HepG2 (cell line): ENCODE data around the gene TBX6. TPM values are rescaled to one million over a fixed set of nuclear protein-coding genes. Genes with fewer than 3 reads are reported as not detected.

ENCODE experiments used
- AGO2 ChIP-seq: fragments of 200-400 bp; formaldehyde crosslinking; optimal IDR thresholded peaks from 2 replicates; pipeline ENCODE3; 2017; ENCODE audit warnings: mild to moderate bottlenecking, low read depth, low read length, moderate library complexity
- ARID4A ChIP-seq: sonication (generic); formaldehyde crosslinking; IDR thresholded peaks from 2 replicates; pipeline ENCODE4 v1.5.0; 2020; ENCODE audit warnings: mild to moderate bottlenecking, missing genetic modification reagents, borderline replicate concordance
- ATF1 ChIP-seq: IDR thresholded peaks from 2 replicates; pipeline ENCODE4 v1.6.1; 2016; ENCODE audit warnings: mild to moderate bottlenecking, control low read depth
- FOXP1 ChIP-seq, 2 experiments: fragments of 450-650 bp in 1 of 2; IDR thresholded peaks; 2 replicates each; pipeline ENCODE4 v1.6.1; 2017 to 2018; ENCODE audit warnings: antibody characterized with exemption in 1 of 2
- HCFC1 ChIP-seq: fragments of 150-350 bp; IDR thresholded peaks from 2 replicates; pipeline ENCODE4 v1.6.1; 2014; ENCODE audit warnings: low read depth, low read length
- IRX3 ChIP-seq: sonication (generic); formaldehyde crosslinking; IDR thresholded peaks from 2 replicates; pipeline ENCODE4 v1.8.1; 2023; ENCODE audit warnings: mild to moderate bottlenecking, low read depth, missing genetic modification reagents, borderline replicate concordance
- NFYB ChIP-seq: sonication (generic); formaldehyde crosslinking; IDR thresholded peaks from 2 replicates; pipeline ENCODE4 v1.4.0; 2020; ENCODE audit warnings: missing genetic modification reagents
- PHF20 ChIP-seq: sonication (generic); formaldehyde crosslinking; IDR thresholded peaks from 2 replicates; pipeline ENCODE4 v1.5.0; 2020; ENCODE audit warnings: mild to moderate bottlenecking, missing genetic modification reagents
- PPARG ChIP-seq: conservative IDR thresholded peaks from 2 replicates; pipeline ENCODE4 v1.6.1; 2016; ENCODE audit warnings: missing biosample characterization, missing genetic modification reagents
- REXO4 ChIP-seq: sonication (generic); formaldehyde crosslinking; IDR thresholded peaks from 2 replicates; pipeline ENCODE4 v1.8.0; 2022; ENCODE audit warnings: missing genetic modification reagents, mild to moderate bottlenecking, borderline replicate concordance
- SRY ChIP-seq: sonication (generic); formaldehyde crosslinking; IDR thresholded peaks from 2 replicates; pipeline ENCODE4 v1.8.0; 2022; ENCODE audit warnings: mild to moderate bottlenecking, missing genetic modification reagents
- SYNCRIP ChIP-seq: fragments of 200-400 bp; formaldehyde crosslinking; IDR thresholded peaks from 2 replicates; pipeline ENCODE4 v1.6.1; 2018; ENCODE audit warnings: mild to moderate bottlenecking, low read depth, low read length; ENCODE audit not compliant: insufficient read depth
- ZBTB2 ChIP-seq: sonication (generic); formaldehyde crosslinking; IDR thresholded peaks from 2 replicates; pipeline ENCODE4 v1.8.0; 2022; ENCODE audit warnings: low read depth, missing genetic modification reagents
- ZBTB7A ChIP-seq: sonication (generic); formaldehyde crosslinking; IDR thresholded peaks from 2 replicates; pipeline ENCODE4 v1.8.0; 2022; ENCODE audit warnings: mild to moderate bottlenecking, missing genetic modification reagents
- ZC3H13 ChIP-seq: sonication (generic); formaldehyde crosslinking; IDR thresholded peaks from 2 replicates; pipeline ENCODE4 v1.8.1; 2023; ENCODE audit warnings: mild to moderate bottlenecking, missing genetic modification reagents, moderate library complexity
- ZFP1 ChIP-seq: IDR thresholded peaks from 2 replicates; pipeline ENCODE4 v1.6.1; 2016
- ZFP62 ChIP-seq: sonication (generic); formaldehyde crosslinking; IDR thresholded peaks from 2 replicates; pipeline ENCODE4 v1.4.0; 2020; ENCODE audit warnings: missing genetic modification reagents
- ZNF256 ChIP-seq: sonication (generic); formaldehyde crosslinking; conservative IDR thresholded peaks from 2 replicates; pipeline ENCODE4 v1.4.0; 2020; ENCODE audit warnings: missing genetic modification reagents
- ZNF317 ChIP-seq: sonication (generic); formaldehyde crosslinking; IDR thresholded peaks from 2 replicates; pipeline ENCODE4 v1.5.0; 2020; ENCODE audit warnings: mild to moderate bottlenecking, missing genetic modification reagents
- ZNF468 ChIP-seq: sonication (generic); formaldehyde crosslinking; IDR thresholded peaks from 2 replicates; pipeline ENCODE4 v1.8.0; 2022; ENCODE audit warnings: mild to moderate bottlenecking, moderate library complexity, missing genetic modification reagents
- ZNF496 ChIP-seq: sonication (generic); formaldehyde crosslinking; IDR thresholded peaks from 2 replicates; pipeline ENCODE4 v1.8.1; 2023; ENCODE audit warnings: mild to moderate bottlenecking, moderate library complexity, missing genetic modification reagents; ENCODE audit not compliant: insufficient replicate concordance
- ZNF616 ChIP-seq: sonication (generic); formaldehyde crosslinking; IDR thresholded peaks from 2 replicates; pipeline ENCODE4 v1.5.0; 2020; ENCODE audit warnings: low read depth, mild to moderate bottlenecking, missing genetic modification reagents
- ZNF790 ChIP-seq: sonication (generic); formaldehyde crosslinking; IDR thresholded peaks from 2 replicates; pipeline ENCODE4 v1.8.0; 2022; ENCODE audit warnings: missing genetic modification reagents, mild to moderate bottlenecking, borderline replicate concordance
- polyA plus RNA-seq, 8 experiments: library from polyadenylated mRNA; depleted of rRNA in 3 of 8; stranded (reverse) in 7 of 8; unstranded in 1 of 8; fragments of >200 nt; fragmentation: Illumina TruSeq in 4 of 8; extraction: Trizol in 4 of 8; gene quantifications; 2 replicates each; pipeline versions ENCODE4 v1.2.1 to v1.2.3, GENCODE V29; 2011 to 2016; ENCODE audit warnings: low read depth in 4 of 8, missing spikeins in 1 of 8, mixed read lengths in 1 of 8; ENCODE audit not compliant: insufficient read depth in 1 of 8
- total RNA-seq, 5 experiments: library from RNA; depleted of rRNA; stranded (reverse); fragments of >200 nt; fragmentation: Illumina TruSeq; extraction: Trizol; gene quantifications; 2 replicates each; pipeline ENCODE4 v1.2.3, GENCODE V29; 2016; ENCODE audit warnings: low read depth in 1 of 5
- TF ChIP-seq, protein P1 (sequence below): IDR thresholded peaks from 2 replicates; pipeline ENCODE4 v1.6.1; 2016; ENCODE audit warnings: low read depth, borderline replicate concordance

TBX6 gene
- total and polyA plus RNA-seq, 2 of the 13 experiments (the other 11 are each of a cell fraction or from before 2014, with no cell fraction given): 0.24 to 0.42 TPM

DNA sequence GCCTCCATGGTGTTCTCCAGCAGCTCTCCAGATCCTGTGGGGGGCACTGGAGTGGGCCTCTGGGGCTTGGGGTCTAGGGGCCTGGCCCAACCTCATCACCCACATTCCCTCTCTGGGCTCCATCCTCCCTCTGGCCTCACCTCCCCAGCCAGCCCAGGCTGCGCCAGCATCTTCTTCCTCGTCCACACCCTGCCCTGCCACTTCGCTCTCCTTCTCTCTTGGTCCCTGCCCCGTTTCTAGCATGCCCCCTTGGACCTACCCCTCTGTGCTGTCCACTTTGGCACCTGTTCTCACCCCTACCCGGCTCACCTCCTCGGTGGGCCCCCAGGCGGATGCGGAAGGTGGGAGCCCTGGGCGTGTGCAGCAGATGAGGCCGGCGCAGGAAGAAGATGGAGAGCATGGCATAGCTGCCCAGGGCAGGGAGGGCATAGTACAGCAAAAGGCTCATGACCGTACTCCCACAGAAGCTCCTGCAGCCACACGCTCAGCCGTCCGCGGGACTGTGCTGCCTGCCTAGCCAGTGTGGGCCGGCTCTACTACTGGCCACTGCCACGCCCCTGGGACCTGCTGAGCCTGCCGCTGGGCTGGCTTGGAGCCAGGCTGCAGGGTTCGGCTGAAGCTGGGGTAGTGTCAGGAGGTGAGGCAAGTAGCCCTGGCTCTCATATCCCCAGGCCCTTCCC, 21.4 kb upstream of the TBX6 start, which contains the start of gene GDPD3 (continued):
- TF ChIP-seq HCFC1 (no peak), SRY (CRISPR knock-in tag) (no peak), ATF1 (CRISPR knock-in tag) (no peak), PPARG (no peak), ZNF256 (no peak), ZNF616 (CRISPR knock-in tag) (no peak), REXO4 (CRISPR knock-in tag) (no peak), ARID4A (CRISPR knock-in tag) (no peak), ZBTB7A (CRISPR knock-in tag) (peak; percentile 1; the same call in 1 of the 2 replicates), AGO2 (peak; percentile 49), ZNF496 (CRISPR knock-in tag) (no peak), ZFP1 (CRISPR knock-in tag) (0 out of 2 replicates have a peak, but pooled peaks have one; percentile 5), ZNF790 (CRISPR knock-in tag) (no peak), NFYB (no peak), FOXP1 (IDR thresholded peaks at IDR 0.05) (no peak), FOXP1 (CRISPR knock-in tag; IDR thresholded peaks at IDR 0.05) (no peak), ZC3H13 (CRISPR knock-in tag) (no peak), PHF20 (CRISPR knock-in tag) (no peak), SYNCRIP (no peak), ZNF468 (no peak), ZFP62 (CRISPR knock-in tag) (no peak), ZNF317 (no peak), IRX3 (CRISPR knock-in tag) (no peak), ZBTB2 (CRISPR knock-in tag) (no peak)
- TF ChIP-seq, protein P1, sequence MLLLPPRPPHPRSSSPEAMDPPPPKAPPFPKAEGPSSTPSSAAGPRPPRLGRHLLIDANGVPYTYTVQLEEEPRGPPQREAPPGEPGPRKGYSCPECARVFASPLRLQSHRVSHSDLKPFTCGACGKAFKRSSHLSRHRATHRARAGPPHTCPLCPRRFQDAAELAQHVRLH (CRISPR knock-in tag): no peak
